ENCODE data around the gene PEBP1. TPM values are rescaled to one million over a fixed set of nuclear protein-coding genes. Genes with fewer than 3 reads are reported as not detected.

Gene PEBP1
- total RNA-seq, 2 experiments from 2014 or later, result 75.5 to 76.7 TPM

DNA sequence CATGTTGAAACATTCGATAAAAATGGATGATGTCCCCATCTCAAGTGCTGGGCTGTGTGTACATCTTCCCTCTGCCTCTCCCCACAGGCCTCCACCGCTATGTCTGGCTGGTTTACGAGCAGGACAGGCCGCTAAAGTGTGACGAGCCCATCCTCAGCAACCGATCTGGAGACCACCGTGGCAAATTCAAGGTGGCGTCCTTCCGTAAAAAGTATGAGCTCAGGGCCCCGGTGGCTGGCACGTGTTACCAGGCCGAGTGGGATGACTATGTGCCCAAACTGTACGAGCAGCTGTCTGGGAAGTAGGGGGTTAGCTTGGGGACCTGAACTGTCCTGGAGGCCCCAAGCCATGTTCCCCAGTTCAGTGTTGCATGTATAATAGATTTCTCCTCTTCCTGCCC, 8.6 kb downstream of the PEBP1 start:
- H3K9me3 Mint-ChIP-seq, result no peaks in the 10 kb centered on the region
- CTCF ChIA-PET, result no interaction called here
- H3K36me3 Mint-ChIP-seq (ENCODE audit: low read depth), result peaks cover 56% of the 10 kb centered on the region

GRCh38 chr12:118145113-118145797, 9.3 kb downstream of the PEBP1 start:
- H3K4me1 Mint-ChIP-seq, result peaks cover 10% of the 10 kb centered on the region

More for the DNA sequence above, 8.6 kb downstream of the PEBP1 start:
- no peak overlapping the region for H3K4me3 Mint-ChIP-seq
- H3K4me1 Mint-ChIP-seq, result peaks cover 10% of the 10 kb centered on the region
- POLR2A ChIA-PET, result interaction anchor here (1.1 kb wide), 1 partner anchor 8 kb away, joined by 3 read pairs; no protein-coding TSS in a partner anchor
- H3K27me3 Mint-ChIP-seq, result no peaks in the 10 kb centered on the region
- DNase-seq, result no peak
- H3K27ac Mint-ChIP-seq, result no peak overlapping the region

DNA sequence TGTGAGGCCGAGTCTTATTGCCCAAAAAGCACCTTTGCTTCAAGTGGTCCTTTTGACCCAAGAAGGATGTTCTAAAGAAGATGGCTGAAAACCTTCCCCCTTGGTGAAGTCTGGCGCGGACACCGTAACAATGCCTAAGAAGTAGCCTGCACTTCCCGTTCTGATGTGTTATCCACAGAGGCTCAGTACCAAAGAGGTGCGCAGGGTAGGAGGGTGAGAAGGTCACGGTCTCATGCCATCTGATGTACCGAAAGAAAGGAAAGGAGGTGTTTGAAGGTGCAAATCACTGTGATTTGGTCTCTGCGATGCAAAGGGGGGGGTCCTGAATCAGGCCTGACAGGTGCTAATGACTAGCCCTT, 9.9 kb downstream of the PEBP1 start:
- Mint-ChIP-seq H3K36me3 (ENCODE audit: low read depth) (peaks cover 50% of the 10 kb centered on the region), H3K4me1 (peaks cover 10% of the 10 kb centered on the region), H3K9me3 (no peaks in the 10 kb centered on the region), H3K27ac (no peak overlapping the region), H3K27me3 (no peaks in the 10 kb centered on the region), H3K4me3 (no peak overlapping the region)
- ChIA-PET POLR2A (interaction anchor here (1.1 to 2.2 kb wide), 2 partner anchors 10 to 20 kb away, joined by 5 to 6 read pairs; partner anchors contain the start of gene PEBP1), CTCF (no interaction called here)
- no peak for DNase-seq

More at GRCh38 chr12:118145113-118145797, 9.3 kb downstream of the PEBP1 start:
- no peak overlapping the region for H3K4me3 Mint-ChIP-seq
- ChIA-PET POLR2A (interaction anchor here (1.1 to 2.2 kb wide), 2 partner anchors 9 kb away, joined by 3 to 6 read pairs; partner anchors contain the start of gene PEBP1), CTCF (no interaction called here)
- H3K36me3 Mint-ChIP-seq (ENCODE audit: low read depth), result peaks cover 50% of the 10 kb centered on the region
- H3K27ac Mint-ChIP-seq, result peak overlapping the region; percentile 49
- no peaks in the 10 kb centered on the region for H3K27me3 Mint-ChIP-seq
- no peak for DNase-seq
- H3K9me3 Mint-ChIP-seq, result no peaks in the 10 kb centered on the region

- no peaks in the 10 kb centered on the region for H3K27me3 Mint-ChIP-seq
- ChIA-PET POLR2A (interaction anchor here (0.9 to 1.6 kb wide), 2 partner anchors 12 to 227 kb away, joined by 3 to 4 read pairs; no protein-coding TSS in a partner anchor), CTCF (no interaction called here)
- no peak overlapping the region for H3K27ac Mint-ChIP-seq
- peaks cover 48% of the 10 kb centered on the region for H3K36me3 Mint-ChIP-seq (ENCODE audit: low read depth)
- H3K4me1 Mint-ChIP-seq, result peaks cover 8% of the 10 kb centered on the region
- H3K9me3 Mint-ChIP-seq, result no peaks in the 10 kb centered on the region
- DNase-seq, result no peak
- H3K4me3 Mint-ChIP-seq, result no peak overlapping the region
These were observed 12.4 kb downstream of the PEBP1 start for GRCh38 chr12:118148287-118148686.

DNA sequence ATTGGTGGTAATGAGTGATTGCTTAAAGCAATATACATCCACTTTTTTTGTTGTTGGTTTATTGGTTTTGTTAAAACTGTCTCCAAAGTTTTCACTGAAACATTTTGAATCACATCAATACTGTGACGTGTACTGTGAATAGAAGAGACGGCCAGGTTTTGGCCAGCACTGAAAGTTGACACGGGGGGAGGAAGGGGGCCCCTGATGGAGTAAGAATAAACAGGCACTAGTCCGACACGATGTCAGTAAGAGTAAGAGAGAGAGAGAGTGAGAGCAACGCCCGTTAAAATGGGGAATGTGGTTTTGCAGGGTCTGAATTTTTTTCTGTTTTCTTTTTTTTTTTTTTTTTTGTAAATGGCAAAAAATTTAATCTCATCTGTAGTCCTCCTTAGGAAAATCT, 14.7 kb downstream of the PEBP1 start:
- no peaks in the 10 kb centered on the region for H3K4me1 Mint-ChIP-seq
- CTCF ChIA-PET, result interaction anchor here (1.6 kb wide), 1 partner anchor 30 kb away, joined by 4 read pairs; no protein-coding TSS in a partner anchor
- POLR2A ChIA-PET, result no interaction called here
- H3K9me3 Mint-ChIP-seq, result no peaks in the 10 kb centered on the region
- no peak for DNase-seq
- no peaks in the 10 kb centered on the region for H3K27me3 Mint-ChIP-seq
- H3K27ac Mint-ChIP-seq, result no peak overlapping the region
- peaks cover 35% of the 10 kb centered on the region for H3K36me3 Mint-ChIP-seq (ENCODE audit: low read depth)
- H3K4me3 Mint-ChIP-seq, result no peak overlapping the region

DNA sequence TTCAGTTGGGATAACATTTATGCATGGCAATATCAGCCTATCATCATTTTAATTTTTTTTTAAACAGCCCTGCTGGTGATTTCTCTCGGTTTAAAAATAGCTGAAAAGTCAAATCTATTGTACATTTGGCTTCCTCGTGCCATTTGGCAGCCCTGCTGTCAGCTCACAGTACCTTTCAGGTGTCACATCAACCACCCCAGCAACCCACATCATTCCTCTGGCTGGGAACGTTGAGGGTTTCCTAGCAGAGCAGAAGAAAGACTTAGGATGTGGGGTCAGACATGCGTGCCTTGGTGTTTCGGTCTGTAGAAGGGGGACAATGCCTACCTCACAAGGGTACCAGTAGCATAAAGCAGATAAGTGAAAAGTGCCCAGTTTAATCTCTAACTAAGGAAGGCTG, 15.8 kb downstream of the PEBP1 start:
- Mint-ChIP-seq H3K36me3 (ENCODE audit: low read depth) (peaks cover 30% of the 10 kb centered on the region), H3K9me3 (no peaks in the 10 kb centered on the region), H3K27ac (no peak overlapping the region), H3K27me3 (no peaks in the 10 kb centered on the region), H3K4me3 (no peak overlapping the region), H3K4me1 (no peaks in the 10 kb centered on the region)
- ChIA-PET POLR2A (interaction anchor here (0.8 kb wide), 1 partner anchor 16 kb away, joined by 3 read pairs; the partner anchor contains the start of gene PEBP1), CTCF (no interaction called here)
- DNase-seq, result no peak

DNA sequence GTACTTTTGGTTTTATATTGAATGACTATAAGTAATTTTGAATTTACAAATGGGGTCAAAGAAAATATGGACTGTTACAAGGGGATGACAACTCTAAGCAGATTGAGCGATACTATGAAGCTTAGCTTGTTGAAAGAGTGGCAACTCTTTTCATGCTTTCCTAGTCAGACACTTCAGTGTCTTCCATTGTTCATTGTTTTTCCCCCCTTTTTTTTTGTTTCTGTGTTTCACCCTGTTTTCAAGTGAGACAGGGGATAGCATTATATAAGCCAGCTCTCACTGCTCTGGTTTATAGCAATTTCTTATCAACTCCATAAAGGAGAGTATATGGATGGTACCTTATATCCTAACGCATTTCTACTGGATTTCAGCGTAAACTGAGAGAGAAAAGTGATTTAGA, 24.6 kb downstream of the PEBP1 start:
- no peaks in the 10 kb centered on the region for H3K9me3 Mint-ChIP-seq
- H3K27me3 Mint-ChIP-seq, result no peaks in the 10 kb centered on the region
- POLR2A ChIA-PET, result no interaction called here
- peaks cover 26% of the 10 kb centered on the region for H3K36me3 Mint-ChIP-seq (ENCODE audit: low read depth)
- H3K27ac Mint-ChIP-seq, result no peak overlapping the region
- H3K4me3 Mint-ChIP-seq, result no peak overlapping the region
- CTCF ChIA-PET, result no interaction called here
- no peak for DNase-seq
- no peaks in the 10 kb centered on the region for H3K4me1 Mint-ChIP-seq

DNA sequence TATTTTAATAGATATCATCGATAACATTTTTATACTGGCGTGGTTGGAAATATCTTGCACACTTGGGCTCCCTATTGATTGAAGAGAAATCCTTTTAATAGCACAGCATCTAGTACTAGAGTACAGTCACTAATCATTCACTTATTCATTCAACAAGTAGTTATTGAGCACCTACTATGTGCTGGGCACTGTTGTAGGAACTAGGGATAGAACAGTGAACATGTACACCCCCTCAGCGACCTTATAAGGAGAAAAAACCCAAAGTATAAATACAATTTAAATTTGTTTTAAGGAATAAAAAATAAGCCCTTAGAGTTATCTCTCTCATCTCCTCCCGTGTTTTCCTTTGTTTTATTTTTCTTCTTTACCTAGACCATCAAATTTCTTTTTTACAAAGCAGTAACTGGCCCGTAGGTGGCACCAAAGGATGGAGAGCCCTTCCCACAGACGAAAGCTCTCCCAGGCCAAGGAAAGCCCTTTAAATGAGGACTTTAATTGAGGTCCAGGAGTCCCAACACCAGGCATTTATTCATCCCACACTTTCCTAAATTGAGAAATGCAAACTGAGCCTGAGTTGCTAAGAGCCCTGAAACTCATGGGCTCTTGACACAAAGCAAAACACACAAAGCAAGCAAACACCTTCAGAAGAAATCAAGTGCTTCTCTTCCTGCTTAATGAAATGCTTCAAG, 29.0 kb downstream of the PEBP1 start:
- DNase-seq, result no peak
- no peaks in the 10 kb centered on the region for H3K27me3 Mint-ChIP-seq
- CTCF ChIA-PET, result interaction anchor here (0.7 to 3.1 kb wide), 8 partner anchors 11 to 215 kb away, joined by 3 to 20 read pairs (median 4); partner anchors contain the start of genes SUDS3 and TAOK3
- H3K27ac Mint-ChIP-seq, result no peak overlapping the region
- H3K9me3 Mint-ChIP-seq, result peaks cover 1% of the 10 kb centered on the region
- H3K36me3 Mint-ChIP-seq (ENCODE audit: low read depth), result peaks cover 54% of the 10 kb centered on the region
- peaks cover 22% of the 10 kb centered on the region for H3K4me1 Mint-ChIP-seq
- POLR2A ChIA-PET, result interaction anchor here (1.5 to 1.7 kb wide), 2 partner anchors 18 to 211 kb away, joined by 5 to 8 read pairs; partner anchors contain the start of gene SUDS3
- no peak overlapping the region for H3K4me3 Mint-ChIP-seq

DNA sequence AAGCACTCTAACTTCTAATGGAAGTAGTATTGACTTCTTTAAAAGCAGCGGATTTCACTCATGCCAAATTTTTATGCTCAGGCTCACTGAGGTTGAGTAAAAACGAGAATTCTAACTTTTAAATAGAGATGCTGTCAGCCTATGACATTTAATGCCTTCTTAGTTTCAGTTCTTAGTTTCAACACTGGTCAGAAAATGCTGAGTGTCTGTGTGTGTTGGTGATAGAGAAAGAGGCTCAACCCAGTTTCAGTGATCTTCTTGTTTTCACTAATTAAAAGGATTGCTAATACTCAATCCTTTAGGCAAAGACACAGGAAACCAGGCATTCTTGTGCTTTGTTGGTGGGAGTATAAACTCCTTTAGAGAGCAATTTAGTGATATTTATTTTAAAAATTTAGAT, 31.0 kb downstream of the PEBP1 start:
- Mint-ChIP-seq H3K4me1 (peaks cover 24% of the 10 kb centered on the region), H3K4me3 (no peak overlapping the region), H3K36me3 (ENCODE audit: low read depth) (peaks cover 57% of the 10 kb centered on the region), H3K27me3 (no peaks in the 10 kb centered on the region), H3K9me3 (peaks cover 3% of the 10 kb centered on the region), H3K27ac (peak overlapping the region; percentile 9)
- ChIA-PET CTCF (interaction anchor here (0.6 to 3.1 kb wide), 7 partner anchors 16 to 211 kb away, joined by 3 to 20 read pairs (median 4); partner anchors contain the start of genes SUDS3 and TAOK3), POLR2A (interaction anchor here (0.6 to 1.5 kb wide), 5 partner anchors 11 to 272 kb away, joined by 3 to 4 read pairs (median 3); partner anchors contain the start of gene TAOK3)
- DNase-seq, result no peak

- Mint-ChIP-seq H3K27me3 (no peaks in the 10 kb centered on the region), H3K27ac (no peak overlapping the region), H3K36me3 (ENCODE audit: low read depth) (peaks cover 46% of the 10 kb centered on the region), H3K4me1 (no peaks in the 10 kb centered on the region), H3K4me3 (no peak overlapping the region), H3K9me3 (no peaks in the 10 kb centered on the region)
- CTCF ChIA-PET, result interaction anchor here (1.1 to 3.9 kb wide), 2 partner anchors 11 to 200 kb away, joined by 4 to 13 read pairs; partner anchors contain the start of gene SUDS3
- POLR2A ChIA-PET, result no interaction called here
- no peak for DNase-seq
These were observed 40.0 kb downstream of the PEBP1 start for GRCh38 chr12:118175823-118176447.

DNA sequence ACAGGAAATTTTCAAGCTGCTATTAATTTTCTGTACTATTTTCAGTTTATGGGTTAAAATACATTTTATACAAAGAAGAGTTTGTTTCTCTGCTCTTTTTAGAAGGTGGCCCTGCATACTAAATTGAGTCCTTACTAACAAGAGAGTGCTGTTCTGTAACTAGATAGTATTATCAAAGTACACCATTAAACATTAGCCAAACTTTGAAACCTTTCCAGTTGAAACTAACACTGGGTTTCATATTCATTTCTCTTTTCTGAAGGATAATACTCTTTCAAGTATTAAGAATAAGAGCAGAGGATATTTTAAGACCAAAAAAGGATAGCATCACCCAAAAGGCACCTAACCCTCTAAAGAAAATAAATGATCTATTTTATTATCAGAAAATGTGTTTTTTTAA, 47.2 kb downstream of the PEBP1 start:
- peaks cover 6% of the 10 kb centered on the region for H3K4me1 Mint-ChIP-seq
- H3K27me3 Mint-ChIP-seq, result no peaks in the 10 kb centered on the region
- CTCF ChIA-PET, result interaction anchor here (0.6 to 5.7 kb wide), 10 partner anchors 13 to 198 kb away, joined by 3 to 69 read pairs (median 4); partner anchors contain the start of genes PEBP1 and SUDS3
- H3K4me3 Mint-ChIP-seq, result no peak overlapping the region
- POLR2A ChIA-PET, result interaction anchor here (1.5 to 2.8 kb wide), 2 partner anchors 190 to 193 kb away, joined by 4 to 10 read pairs; partner anchors contain the start of genes SUDS3 and TAOK3
- no peak for DNase-seq
- no peak overlapping the region for H3K27ac Mint-ChIP-seq
- H3K36me3 Mint-ChIP-seq (ENCODE audit: low read depth), result peaks cover 22% of the 10 kb centered on the region
- H3K9me3 Mint-ChIP-seq, result no peaks in the 10 kb centered on the region

GRCh38 chr12:118183711-118184110, 47.8 kb downstream of the PEBP1 start:
- Mint-ChIP-seq H3K27ac (no peak overlapping the region), H3K36me3 (ENCODE audit: low read depth) (peaks cover 24% of the 10 kb centered on the region), H3K4me3 (no peak overlapping the region), H3K4me1 (peaks cover 6% of the 10 kb centered on the region), H3K9me3 (no peaks in the 10 kb centered on the region), H3K27me3 (no peaks in the 10 kb centered on the region)
- ChIA-PET POLR2A (interaction anchor here (1.5 to 2.8 kb wide), 2 partner anchors 189 to 193 kb away, joined by 4 to 10 read pairs; partner anchors contain the start of genes SUDS3 and TAOK3), CTCF (interaction anchor here (0.6 to 5.7 kb wide), 8 partner anchors 13 to 221 kb away, joined by 3 to 69 read pairs (median 5); partner anchors contain the start of genes PEBP1, SUDS3 and TAOK3)
- no peak for DNase-seq
